HepG2 (cell line): ENCODE results near the gene KRTAP1-5. TPM values are rescaled to one million over a fixed set of nuclear protein-coding genes. Genes with fewer than 3 reads are reported as not detected.

Experiments
- GABPA ChIP-seq, 2 experiments: IDR thresholded peaks; 2 replicates each; pipeline ENCODE4 v1.6.1; 2011 to 2016; ENCODE audit warnings: low read depth in 2 of 2, low read length in 1 of 2, missing biosample characterization in 1 of 2, missing genetic modification characterization in 1 of 2
- KMT2A ChIP-seq: sonication (generic); formaldehyde crosslinking; IDR thresholded peaks from 2 replicates; pipeline ENCODE4 v1.4.0; 2020; ENCODE audit warnings: missing genetic modification reagents
- MEF2D ChIP-seq: sonication (generic); formaldehyde crosslinking; IDR thresholded peaks from 2 replicates; pipeline ENCODE4 v1.5.1; 2020; ENCODE audit warnings: mild to moderate bottlenecking, missing genetic modification reagents
- NFYB ChIP-seq: sonication (generic); formaldehyde crosslinking; IDR thresholded peaks from 2 replicates; pipeline ENCODE4 v1.4.0; 2020; ENCODE audit warnings: missing genetic modification reagents
- PREB ChIP-seq: sonication (generic); formaldehyde crosslinking; IDR thresholded peaks from 2 replicates; pipeline ENCODE4 v1.4.0; 2020; ENCODE audit warnings: missing genetic modification reagents
- RBM39 ChIP-seq: fragments of 200-400 bp; formaldehyde crosslinking; IDR thresholded peaks from one replicate; pipeline ENCODE4 v1.6.1; 2018; ENCODE audit warnings: antibody characterized with exemption, mild to moderate bottlenecking, low read depth, low read length; ENCODE audit not compliant: poor library complexity, severe bottlenecking
- SMARCE1 ChIP-seq: fragments of 450-650 bp; IDR thresholded peaks from 2 replicates; pipeline ENCODE4 v1.6.1; 2017; ENCODE audit warnings: borderline replicate concordance
- TBX2 ChIP-seq: sonication (generic); formaldehyde crosslinking; IDR thresholded peaks from 2 replicates; pipeline ENCODE4 v1.5.0; 2020; ENCODE audit warnings: missing genetic modification reagents, mild to moderate bottlenecking, borderline replicate concordance
- THAP8 ChIP-seq: sonication (generic); formaldehyde crosslinking; IDR thresholded peaks from 2 replicates; pipeline ENCODE4 v1.5.1; 2020; ENCODE audit warnings: missing genetic modification reagents, mild to moderate bottlenecking, borderline replicate concordance
- ZBTB37 ChIP-seq: sonication (generic); formaldehyde crosslinking; IDR thresholded peaks from 2 replicates; pipeline ENCODE4 v1.4.0; 2020; ENCODE audit warnings: mild to moderate bottlenecking, missing genetic modification reagents
- ZBTB7B ChIP-seq: sonication (generic); formaldehyde crosslinking; IDR thresholded peaks from 2 replicates; pipeline ENCODE4 v1.4.0; 2020; ENCODE audit warnings: missing genetic modification reagents
- ZNF160 ChIP-seq: sonication (generic); formaldehyde crosslinking; IDR thresholded peaks from 2 replicates; pipeline ENCODE4 v1.8.0; 2022; ENCODE audit warnings: mild to moderate bottlenecking, inconsistent platforms, missing genetic modification reagents
- ZNF253 ChIP-seq: sonication (generic); formaldehyde crosslinking; IDR thresholded peaks from 2 replicates; pipeline ENCODE4 v1.8.0; 2022; ENCODE audit warnings: mild to moderate bottlenecking, missing genetic modification reagents, borderline replicate concordance
- ZNF407 ChIP-seq: sonication (generic); formaldehyde crosslinking; IDR thresholded peaks from one replicate; pipeline ENCODE4 v1.5.1; 2020; ENCODE audit warnings: mild to moderate bottlenecking, missing genetic modification reagents; ENCODE audit errors: not compliant biosample characterization
- ZNF556 ChIP-seq: sonication (generic); formaldehyde crosslinking; IDR thresholded peaks from 2 replicates; pipeline ENCODE4 v1.4.0; 2020; ENCODE audit warnings: mild to moderate bottlenecking, missing genetic modification reagents, borderline replicate concordance
- ZNF569 ChIP-seq: sonication (generic); formaldehyde crosslinking; IDR thresholded peaks from 2 replicates; pipeline ENCODE4 v1.5.0; 2020; ENCODE audit warnings: mild to moderate bottlenecking, missing genetic modification reagents, moderate library complexity, borderline replicate concordance
- ZNF737 ChIP-seq: sonication (generic); formaldehyde crosslinking; IDR thresholded peaks from 2 replicates; pipeline ENCODE4 v1.5.0; 2020; ENCODE audit warnings: missing genetic modification reagents, mild to moderate bottlenecking, borderline replicate concordance
- polyA plus RNA-seq, 8 experiments: library from polyadenylated mRNA; depleted of rRNA in 3 of 8; stranded (reverse) in 7 of 8; unstranded in 1 of 8; fragments of >200 nt; fragmentation: Illumina TruSeq in 4 of 8; extraction: Trizol in 4 of 8; gene quantifications; 2 replicates each; pipeline versions ENCODE4 v1.2.1 to v1.2.3, GENCODE V29; 2011 to 2016; ENCODE audit warnings: low read depth in 4 of 8, missing spikeins in 1 of 8, mixed read lengths in 1 of 8; ENCODE audit not compliant: insufficient read depth in 1 of 8
- total RNA-seq, 5 experiments: library from RNA; depleted of rRNA; stranded (reverse); fragments of >200 nt; fragmentation: Illumina TruSeq; extraction: Trizol; gene quantifications; 2 replicates each; pipeline ENCODE4 v1.2.3, GENCODE V29; 2016; ENCODE audit warnings: low read depth in 1 of 5

The KRTAP1-5 gene
- total and polyA plus RNA-seq, 2 of the 13 experiments (the other 11 are each of a cell fraction or from before 2014, with no cell fraction given), result 0.09 TPM; not detected in 1

GRCh38 chr17:41009301-41009760 is 17.7 kb downstream of the KRTAP1-5 start (continued):
- TF ChIP-seq ZNF556 (CRISPR knock-in tag), result no peak
- TF ChIP-seq RBM39, result no peak
- no peak for TF ChIP-seq PREB
- no peak for TF ChIP-seq ZBTB7B (CRISPR knock-in tag)
- no peak for TF ChIP-seq NFYB (CRISPR knock-in tag)
- no peak for TF ChIP-seq GABPA (IDR thresholded peaks at IDR 0.05; ENCODE audit: low read depth, low read length)
- TF ChIP-seq GABPA (CRISPR knock-in tag; IDR thresholded peaks at IDR 0.05; ENCODE audit: low read depth), result no peak
- peak; percentile 67 for TF ChIP-seq MEF2D
- no peak for TF ChIP-seq ZBTB37 (CRISPR knock-in tag)
- TF ChIP-seq ZNF407 (CRISPR knock-in tag), result no peak
- TF ChIP-seq KMT2A (CRISPR knock-in tag), result no peak
- TF ChIP-seq ZNF160 (CRISPR knock-in tag), result no peak
- TF ChIP-seq ZNF253 (CRISPR knock-in tag), result no peak
- TF ChIP-seq ZNF569 (CRISPR knock-in tag), result 0 out of 2 replicates have a peak, but pooled peaks have one; percentile 62
- no peak for TF ChIP-seq THAP8 (CRISPR knock-in tag)
- no peak for TF ChIP-seq ZNF737 (CRISPR knock-in tag)
- TF ChIP-seq TBX2, result peak; percentile 98
- no peak for TF ChIP-seq SMARCE1
